Raji (cell line): Measurements from ENCODE around the gene APOM.

Source experiments
- POLR2A ChIP-seq: IDR thresholded peaks from 2 replicates; pipeline ENCODE4 v1.6.1; 2011; ENCODE audit warnings: low read depth, low read length, control low read depth; ENCODE audit not compliant: insufficient read depth

The APOM gene

GRCh38 chr6:31697555-31697954 is 41.9 kb downstream of the APOM start:
- no peak for TF ChIP-seq POLR2A

GRCh38 chr6:31700740-31701401 is 45.2 kb downstream of the APOM start:
- TF ChIP-seq POLR2A = no peak

- no peak for TF ChIP-seq POLR2A
These were observed 46.1 kb downstream of the APOM start for GRCh38 chr6:31701666-31702404.

- no peak for TF ChIP-seq POLR2A
These were observed 46.7 kb downstream of the APOM start for GRCh38 chr6:31702405-31702818.

- TF ChIP-seq POLR2A = peak; percentile 87
These were observed 47.4 kb downstream of the APOM start, which contains the start of gene ABHD16A for GRCh38 chr6:31702819-31703716. Gene ABHD16A, minus strand, starts transcription at chr6:31703324. Its CDS starts 43 bp downstream, at chr6:31703281.

GRCh38 chr6:31705931-31706330 is 50.2 kb downstream of the APOM start:
- no peak for TF ChIP-seq POLR2A

GRCh38 chr6:31706599-31706998 is 50.9 kb downstream of the APOM start, which contains the start of gene LY6G6F:
Gene LY6G6F, plus strand, starts transcription at chr6:31706866. Its CDS starts 41 bp downstream, at chr6:31706907.
- no peak for TF ChIP-seq POLR2A

GRCh38 chr6:31707701-31708100 is 52.0 kb downstream of the APOM start:
- no peak for TF ChIP-seq POLR2A
